B cell (primary cell): ENCODE data around the gene LPCAT1.

Source experiments
- EZH2 ChIP-seq: IDR thresholded peaks from 2 replicates; pipeline ENCODE4 v1.6.1; 2012; ENCODE audit warnings: borderline replicate concordance, low read depth, mild to moderate bottlenecking, moderate library complexity, low read length; ENCODE audit not compliant: insufficient read depth, poor library complexity, severe bottlenecking
- TF ChIP-seq, protein P1 (sequence below): fragments of 200-600 bp; IDR thresholded peaks from one replicate; pipeline ENCODE4 v1.8.0; 2022; ENCODE audit warnings: antibody characterized with exemption, mild to moderate bottlenecking

DNA sequence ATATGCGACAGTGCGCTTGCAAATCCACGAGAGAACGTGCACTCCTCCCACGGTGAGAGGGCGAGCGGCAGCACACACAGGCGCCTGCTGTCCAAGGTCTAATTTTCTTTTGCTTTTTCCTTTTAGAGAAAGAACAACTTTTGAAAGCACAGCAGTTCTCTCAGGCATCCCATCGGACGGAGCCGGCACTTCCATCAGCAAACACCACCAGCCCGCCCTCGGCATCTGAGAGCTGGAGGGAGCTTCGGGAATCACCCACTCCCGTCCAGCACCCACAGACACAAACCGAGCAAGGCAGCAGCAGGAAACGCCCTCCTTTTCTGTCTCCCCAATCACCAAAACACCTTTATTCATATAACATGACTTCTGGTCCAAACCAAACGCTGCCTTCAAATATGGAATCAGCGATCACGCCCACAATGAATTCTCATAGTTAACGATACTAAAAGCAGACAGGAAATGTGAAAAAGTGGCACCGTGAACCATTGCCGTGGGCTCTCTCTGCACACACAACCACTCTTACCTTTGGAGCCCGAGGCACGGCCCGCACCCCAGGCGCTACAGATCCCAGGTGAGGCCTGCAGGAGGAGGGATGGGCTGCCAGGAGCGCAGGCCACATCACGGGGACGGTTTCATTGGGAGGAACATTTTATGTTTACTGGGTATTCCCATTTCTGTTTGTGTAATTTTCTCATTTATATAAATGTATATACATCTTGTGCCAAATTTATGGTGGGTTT, 14.2 kb downstream of the LPCAT1 start:
- TF ChIP-seq, protein P1, sequence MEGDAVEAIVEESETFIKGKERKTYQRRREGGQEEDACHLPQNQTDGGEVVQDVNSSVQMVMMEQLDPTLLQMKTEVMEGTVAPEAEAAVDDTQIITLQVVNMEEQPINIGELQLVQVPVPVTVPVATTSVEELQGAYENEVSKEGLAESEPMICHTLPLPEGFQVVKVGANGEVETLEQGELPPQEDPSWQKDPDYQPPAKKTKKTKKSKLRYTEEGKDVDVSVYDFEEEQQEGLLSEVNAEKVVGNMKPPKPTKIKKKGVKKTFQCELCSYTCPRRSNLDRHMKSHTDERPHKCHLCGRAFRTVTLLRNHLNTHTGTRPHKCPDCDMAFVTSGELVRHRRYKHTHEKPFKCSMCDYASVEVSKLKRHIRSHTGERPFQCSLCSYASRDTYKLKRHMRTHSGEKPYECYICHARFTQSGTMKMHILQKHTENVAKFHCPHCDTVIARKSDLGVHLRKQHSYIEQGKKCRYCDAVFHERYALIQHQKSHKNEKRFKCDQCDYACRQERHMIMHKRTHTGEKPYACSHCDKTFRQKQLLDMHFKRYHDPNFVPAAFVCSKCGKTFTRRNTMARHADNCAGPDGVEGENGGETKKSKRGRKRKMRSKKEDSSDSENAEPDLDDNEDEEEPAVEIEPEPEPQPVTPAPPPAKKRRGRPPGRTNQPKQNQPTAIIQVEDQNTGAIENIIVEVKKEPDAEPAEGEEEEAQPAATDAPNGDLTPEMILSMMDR: no peak
- TF ChIP-seq EZH2: no peak
